Neural progenitor cell (in vitro differentiated cells): Measurements from ENCODE around the gene SVBP. TPM values are rescaled to one million over a fixed set of nuclear protein-coding genes. Genes with fewer than 3 reads are reported as not detected.

ENCODE experiments used
- DNase-seq: peaks from one replicate; pipeline ENCODE4 v3.0.0-alpha.2; 2016; ENCODE audit warnings: low spot score
- H2AFZ ChIP-seq: fragments of 200-600 bp; sonication (generic); replicated peaks from 2 replicates; pipeline ENCODE4 v1.6.1; 2016; ENCODE audit warnings: antibody characterized with exemption
- H3F3A ChIP-seq: fragments of 200-600 bp; sonication (generic); 2 replicates; pipeline ENCODE4 v1.6.1; 2016; ENCODE audit warnings: antibody characterized with exemption, low read depth
- H3K27ac ChIP-seq: fragments of 200-600 bp; sonication (generic); 2 replicates; pipeline ENCODE4 v1.5.1; 2016; ENCODE audit warnings: mild to moderate bottlenecking
- H3K27me3 ChIP-seq: fragments of 200-600 bp; sonication (generic); 2 replicates; pipeline ENCODE4 v1.6.1; 2016; ENCODE audit warnings: mild to moderate bottlenecking, moderate library complexity
- H3K36me3 ChIP-seq: fragments of 200-600 bp; sonication (generic); 2 replicates; pipeline ENCODE4 v1.5.1; 2016
- H3K4me1 ChIP-seq: fragments of 200-600 bp; sonication (generic); 2 replicates; pipeline ENCODE4 v1.6.1; 2016; ENCODE audit warnings: mixed run types
- H3K4me2 ChIP-seq: fragments of 200-600 bp; sonication (generic); 2 replicates; pipeline ENCODE4 v1.6.1; 2016
- H3K4me3 ChIP-seq: fragments of 200-600 bp; sonication (generic); 2 replicates; pipeline ENCODE4 v1.5.1; 2016
- H3K79me2 ChIP-seq: fragments of 200-600 bp; sonication (generic); 2 replicates; pipeline ENCODE4 v1.6.1; 2016; ENCODE audit warnings: low read depth
- H3K9ac ChIP-seq: fragments of 200-600 bp; sonication (generic); 2 replicates; pipeline ENCODE4 v1.6.1; 2016
- H3K9me3 ChIP-seq: fragments of 200-600 bp; sonication (generic); 2 replicates; pipeline ENCODE4 v1.5.1; 2016; ENCODE audit warnings: low read depth
- H4K20me1 ChIP-seq: fragments of 200-600 bp; sonication (generic); 2 replicates; pipeline ENCODE4 v1.6.1; 2016; ENCODE audit warnings: low read depth
- H3K27ac Mint-ChIP-seq: 3 replicates; pipeline ENCODE4 v1.8.0; 2021; ENCODE audit warnings: mixed read lengths
- H3K27me3 Mint-ChIP-seq: 2 replicates; pipeline ENCODE4 v1.8.0; 2022; ENCODE audit warnings: low read depth, mild to moderate bottlenecking, inconsistent platforms, moderate library complexity, mixed read lengths; ENCODE audit not compliant: insufficient read depth
- H3K36me3 Mint-ChIP-seq: 3 replicates; pipeline ENCODE4 v1.8.0; 2021; ENCODE audit warnings: mixed read lengths
- H3K4me1 Mint-ChIP-seq: 3 replicates; pipeline ENCODE4 v1.8.0; 2021; ENCODE audit warnings: mixed read lengths
- H3K4me3 Mint-ChIP-seq: 3 replicates; pipeline ENCODE4 v1.8.0; 2021; ENCODE audit warnings: mild to moderate bottlenecking, moderate library complexity, mixed read lengths
- H3K9me3 Mint-ChIP-seq: 3 replicates; pipeline ENCODE4 v1.8.0; 2020; ENCODE audit warnings: mixed read lengths
- EZH2 ChIP-seq: fragments of 200-600 bp; sonication (generic); IDR thresholded peaks from 2 replicates; pipeline ENCODE4 v1.6.1; 2017; ENCODE audit warnings: antibody characterized with exemption, mild to moderate bottlenecking, moderate library complexity
- EZH2phosphoT487 ChIP-seq: fragments of 200-600 bp; sonication (generic); IDR thresholded peaks from 2 replicates; pipeline ENCODE4 v1.6.1; 2017; ENCODE audit warnings: antibody characterized with exemption
- total RNA-seq: library from RNA; depleted of rRNA; stranded (reverse); fragments of >200 nt; gene quantifications from 2 replicates; pipeline ENCODE4 v1.2.3, GENCODE V29; 2015; ENCODE audit warnings: low replicate concordance
- TF ChIP-seq, protein P1 (sequence below): fragments of 200-600 bp; sonication (generic); IDR thresholded peaks from 2 replicates; pipeline ENCODE4 v1.5.1; 2017; ENCODE audit warnings: antibody characterized with exemption, mild to moderate bottlenecking

The SVBP gene
- total RNA-seq, 1 donor from 2014 or later, result 103 TPM

GRCh38 chr1:42777852-42778251 lies 39.3 kb downstream of the SVBP start:
- TF ChIP-seq, protein P1, sequence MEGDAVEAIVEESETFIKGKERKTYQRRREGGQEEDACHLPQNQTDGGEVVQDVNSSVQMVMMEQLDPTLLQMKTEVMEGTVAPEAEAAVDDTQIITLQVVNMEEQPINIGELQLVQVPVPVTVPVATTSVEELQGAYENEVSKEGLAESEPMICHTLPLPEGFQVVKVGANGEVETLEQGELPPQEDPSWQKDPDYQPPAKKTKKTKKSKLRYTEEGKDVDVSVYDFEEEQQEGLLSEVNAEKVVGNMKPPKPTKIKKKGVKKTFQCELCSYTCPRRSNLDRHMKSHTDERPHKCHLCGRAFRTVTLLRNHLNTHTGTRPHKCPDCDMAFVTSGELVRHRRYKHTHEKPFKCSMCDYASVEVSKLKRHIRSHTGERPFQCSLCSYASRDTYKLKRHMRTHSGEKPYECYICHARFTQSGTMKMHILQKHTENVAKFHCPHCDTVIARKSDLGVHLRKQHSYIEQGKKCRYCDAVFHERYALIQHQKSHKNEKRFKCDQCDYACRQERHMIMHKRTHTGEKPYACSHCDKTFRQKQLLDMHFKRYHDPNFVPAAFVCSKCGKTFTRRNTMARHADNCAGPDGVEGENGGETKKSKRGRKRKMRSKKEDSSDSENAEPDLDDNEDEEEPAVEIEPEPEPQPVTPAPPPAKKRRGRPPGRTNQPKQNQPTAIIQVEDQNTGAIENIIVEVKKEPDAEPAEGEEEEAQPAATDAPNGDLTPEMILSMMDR, result peak; percentile 84
- no peak for TF ChIP-seq EZH2phosphoT487
- Histone ChIP-seq H3K36me3 (no peaks in the 10 kb centered on the region), H3K27ac (no peak overlapping the region), H3K9me3 (no peaks in the 10 kb centered on the region), H3K4me3 (no peak overlapping the region), H3F3A (peaks cover 4% of the 10 kb centered on the region), H3K9ac (no peak overlapping the region), H2AFZ (no peak overlapping the region), H3K79me2 (peaks cover 1% of the 10 kb centered on the region), H3K4me1 (no peaks in the 10 kb centered on the region), H3K4me2 (no peak overlapping the region), H4K20me1 (peaks cover 6% of the 10 kb centered on the region), H3K27me3 (no peaks in the 10 kb centered on the region)
- Mint-ChIP-seq H3K27me3 (no peaks in the 10 kb centered on the region), H3K27ac (no peak overlapping the region), H3K36me3 (peaks cover 40% of the 10 kb centered on the region), H3K4me3 (no peak overlapping the region), H3K9me3 (no peaks in the 10 kb centered on the region), H3K4me1 (no peaks in the 10 kb centered on the region)
- peak; percentile 72 for DNase-seq

GRCh38 chr1:42776502-42776901 lies 40.7 kb downstream of the SVBP start:
- H3K9ac ChIP-seq, result no peak overlapping the region
- peaks cover 13% of the 10 kb centered on the region for H4K20me1 ChIP-seq
- TF ChIP-seq, protein P1, result no peak
- no peak for TF ChIP-seq EZH2
- TF ChIP-seq EZH2phosphoT487, result no peak
- no peaks in the 10 kb centered on the region for H3K4me1 ChIP-seq
- DNase-seq, result no peak
- Mint-ChIP-seq H3K9me3 (no peaks in the 10 kb centered on the region), H3K27ac (no peak overlapping the region), H3K4me1 (peaks cover 3% of the 10 kb centered on the region), H3K4me3 (no peak overlapping the region), H3K27me3 (no peaks in the 10 kb centered on the region), H3K36me3 (peaks cover 37% of the 10 kb centered on the region)
- peaks cover 4% of the 10 kb centered on the region for H3F3A ChIP-seq
- no peak overlapping the region for H2AFZ ChIP-seq
- H3K27ac ChIP-seq, result no peak overlapping the region
- no peak overlapping the region for H3K4me3 ChIP-seq
- H3K79me2 ChIP-seq, result peaks cover 15% of the 10 kb centered on the region
- H3K36me3 ChIP-seq, result no peaks in the 10 kb centered on the region
- H3K27me3 ChIP-seq, result no peaks in the 10 kb centered on the region
- H3K4me2 ChIP-seq, result no peak overlapping the region
- H3K9me3 ChIP-seq, result no peaks in the 10 kb centered on the region

DNA sequence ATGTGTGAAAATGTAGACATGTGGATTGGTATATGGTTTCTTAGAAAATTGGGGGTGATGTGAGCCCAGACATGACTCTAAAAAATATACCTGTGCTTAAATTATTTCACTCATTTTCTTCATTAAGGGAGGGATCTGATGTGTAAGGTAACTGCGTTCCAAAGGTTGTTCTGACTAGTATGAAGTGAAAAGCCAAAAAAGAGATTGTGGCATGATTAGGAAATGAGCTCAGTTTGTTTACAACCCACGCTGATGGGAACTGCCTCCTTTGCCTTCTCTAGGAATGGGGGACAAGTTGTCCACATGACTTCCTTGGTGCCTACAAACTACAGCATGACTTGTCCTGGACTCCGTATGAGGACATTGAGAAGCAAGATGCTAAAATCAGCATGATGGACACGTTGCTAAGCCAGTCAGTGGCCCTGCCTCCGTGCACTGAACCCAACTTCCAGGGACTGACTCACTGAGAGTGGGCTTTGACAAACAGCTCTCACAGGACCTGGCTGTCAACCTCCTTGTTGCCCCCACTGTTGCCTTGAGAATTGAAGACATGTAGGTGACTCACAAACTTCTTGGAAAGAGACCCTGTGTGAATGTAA lies 42.2 kb downstream of the SVBP start:
- Mint-ChIP-seq H3K27me3 (no peaks in the 10 kb centered on the region), H3K4me1 (peaks cover 3% of the 10 kb centered on the region), H3K27ac (no peak overlapping the region), H3K36me3 (peaks cover 34% of the 10 kb centered on the region), H3K9me3 (no peaks in the 10 kb centered on the region), H3K4me3 (no peak overlapping the region)
- no peak for DNase-seq
- Histone ChIP-seq H3K4me2 (no peak overlapping the region), H3K27ac (no peak overlapping the region), H3K79me2 (peaks cover 29% of the 10 kb centered on the region), H3K9ac (no peak overlapping the region), H3K4me1 (no peaks in the 10 kb centered on the region), H3F3A (peaks cover 4% of the 10 kb centered on the region), H2AFZ (no peak overlapping the region), H3K36me3 (no peaks in the 10 kb centered on the region), H4K20me1 (peaks cover 15% of the 10 kb centered on the region), H3K9me3 (no peaks in the 10 kb centered on the region), H3K27me3 (no peaks in the 10 kb centered on the region), H3K4me3 (no peak overlapping the region)
- TF ChIP-seq, protein P1, result no peak
- TF ChIP-seq EZH2 (no peak), EZH2phosphoT487 (no peak)
